HepG2 (cell line): ENCODE data around the gene MAP2K6. TPM values are rescaled to one million over a fixed set of nuclear protein-coding genes. Genes with fewer than 3 reads are reported as not detected.

ENCODE experiments used
- ARHGAP35 ChIP-seq: sonication (generic); formaldehyde crosslinking; IDR thresholded peaks from 2 replicates; pipeline ENCODE4 v1.9.0; 2022; ENCODE audit warnings: mild to moderate bottlenecking, inconsistent platforms, moderate library complexity, missing genetic modification reagents, borderline replicate concordance
- ARID2 ChIP-seq: sonication (generic); formaldehyde crosslinking; IDR thresholded peaks from 2 replicates; pipeline ENCODE4 v1.8.1; 2022; ENCODE audit warnings: mild to moderate bottlenecking, missing genetic modification reagents, borderline replicate concordance
- ERF ChIP-seq: IDR thresholded peaks from 2 replicates; pipeline ENCODE4 v1.6.1; 2018; ENCODE audit warnings: missing biosample characterization, missing genetic modification reagents
- ETV6 ChIP-seq: sonication (generic); formaldehyde crosslinking; conservative IDR thresholded peaks from 2 replicates; pipeline ENCODE4 v1.4.0; 2020; ENCODE audit warnings: missing genetic modification reagents
- MBNL3 ChIP-seq: fragments of 250-450 bp; sonication (Bioruptor Pico); conservative IDR thresholded peaks from 2 replicates; pipeline ENCODE4 v1.8.0; 2022; ENCODE audit warnings: mild to moderate bottlenecking, inconsistent platforms
- MEIS2 ChIP-seq: sonication (generic); formaldehyde crosslinking; IDR thresholded peaks from 2 replicates; pipeline ENCODE4 v1.9.0; 2021; ENCODE audit warnings: mild to moderate bottlenecking, missing genetic modification reagents
- SAP130 ChIP-seq: IDR thresholded peaks from 2 replicates; pipeline ENCODE4 v1.6.1; 2016; ENCODE audit warnings: low read depth
- YY1 ChIP-seq: IDR thresholded peaks from 2 replicates; pipeline ENCODE4 v1.6.1; 2011; ENCODE audit warnings: low read length, low read depth, moderate library complexity, mild to moderate bottlenecking; ENCODE audit not compliant: insufficient read depth, insufficient replicate concordance
- ZBTB46 ChIP-seq: sonication (generic); formaldehyde crosslinking; IDR thresholded peaks from 2 replicates; pipeline ENCODE4 v1.4.0; 2020; ENCODE audit warnings: mild to moderate bottlenecking, missing genetic modification reagents, borderline replicate concordance
- ZFP36 ChIP-seq: fragments of 150-350 bp; IDR thresholded peaks from 2 replicates; pipeline ENCODE4 v1.6.1; 2018; ENCODE audit warnings: borderline replicate concordance, low read length, low read depth; ENCODE audit not compliant: partially characterized antibody
- ZNF207 ChIP-seq: fragments of 450-650 bp; IDR thresholded peaks from 2 replicates; pipeline ENCODE4 v1.6.1; 2016; ENCODE audit warnings: antibody characterized with exemption, borderline replicate concordance
- ZNF549 ChIP-seq: sonication (generic); formaldehyde crosslinking; IDR thresholded peaks from 2 replicates; pipeline ENCODE4 v1.5.0; 2020; ENCODE audit warnings: missing genetic modification reagents
- ZNF570 ChIP-seq: sonication (generic); formaldehyde crosslinking; IDR thresholded peaks from 2 replicates; pipeline ENCODE4 v1.4.0; 2020; ENCODE audit warnings: mild to moderate bottlenecking, missing genetic modification reagents, borderline replicate concordance
- ZNF672 ChIP-seq: sonication (generic); formaldehyde crosslinking; IDR thresholded peaks from 2 replicates; pipeline ENCODE4 v1.8.1; 2022; ENCODE audit warnings: missing genetic modification reagents
- ZNF709 ChIP-seq: sonication (generic); formaldehyde crosslinking; IDR thresholded peaks from 2 replicates; pipeline ENCODE4 v1.5.0; 2020; ENCODE audit warnings: mild to moderate bottlenecking, missing genetic modification reagents
- ZNF761 ChIP-seq: sonication (generic); formaldehyde crosslinking; conservative IDR thresholded peaks from 2 replicates; pipeline ENCODE4 v1.4.0; 2020; ENCODE audit warnings: mild to moderate bottlenecking, missing genetic modification reagents
- polyA plus RNA-seq, 8 experiments: library from polyadenylated mRNA; depleted of rRNA in 3 of 8; stranded (reverse) in 7 of 8; unstranded in 1 of 8; fragments of >200 nt; fragmentation: Illumina TruSeq in 4 of 8; extraction: Trizol in 4 of 8; gene quantifications; 2 replicates each; pipeline versions ENCODE4 v1.2.1 to v1.2.3, GENCODE V29; 2011 to 2016; ENCODE audit warnings: low read depth in 4 of 8, missing spikeins in 1 of 8, mixed read lengths in 1 of 8; ENCODE audit not compliant: insufficient read depth in 1 of 8
- total RNA-seq, 5 experiments: library from RNA; depleted of rRNA; stranded (reverse); fragments of >200 nt; fragmentation: Illumina TruSeq; extraction: Trizol; gene quantifications; 2 replicates each; pipeline ENCODE4 v1.2.3, GENCODE V29; 2016; ENCODE audit warnings: low read depth in 1 of 5
- TF ChIP-seq, protein P1 (sequence below): sonication (generic); IDR thresholded peaks from 2 replicates; pipeline ENCODE4 v1.6.1; 2016; ENCODE audit warnings: low read depth, borderline replicate concordance
- TF ChIP-seq, protein P2 (sequence below): sonication (generic); formaldehyde crosslinking; IDR thresholded peaks from 2 replicates; pipeline ENCODE4 v1.5.0; 2020; ENCODE audit warnings: missing genetic modification reagents
- TF ChIP-seq, protein P3 (sequence below): sonication (generic); formaldehyde crosslinking; IDR thresholded peaks from 2 replicates; pipeline ENCODE4 v1.8.1; 2023; ENCODE audit warnings: missing genetic modification reagents, mild to moderate bottlenecking, borderline replicate concordance
- TF ChIP-seq, protein P4 (sequence below): sonication (generic); formaldehyde crosslinking; IDR thresholded peaks from 2 replicates; pipeline ENCODE4 v1.4.0; 2020; ENCODE audit warnings: mild to moderate bottlenecking, missing genetic modification reagents
- TF ChIP-seq, protein P5 (sequence below): sonication (generic); formaldehyde crosslinking; IDR thresholded peaks from 2 replicates; pipeline ENCODE4 v1.4.0; 2020; ENCODE audit warnings: mild to moderate bottlenecking, missing genetic modification reagents, borderline replicate concordance

The MAP2K6 gene
- total and polyA plus RNA-seq, 2 of the 13 experiments (the other 11 are each of a cell fraction or from before 2014, with no cell fraction given): 5.1 to 33.6 TPM

GRCh38 chr17:69477204-69477902 lies 62.9 kb downstream of the MAP2K6 start (continued):
- TF ChIP-seq, protein P1, sequence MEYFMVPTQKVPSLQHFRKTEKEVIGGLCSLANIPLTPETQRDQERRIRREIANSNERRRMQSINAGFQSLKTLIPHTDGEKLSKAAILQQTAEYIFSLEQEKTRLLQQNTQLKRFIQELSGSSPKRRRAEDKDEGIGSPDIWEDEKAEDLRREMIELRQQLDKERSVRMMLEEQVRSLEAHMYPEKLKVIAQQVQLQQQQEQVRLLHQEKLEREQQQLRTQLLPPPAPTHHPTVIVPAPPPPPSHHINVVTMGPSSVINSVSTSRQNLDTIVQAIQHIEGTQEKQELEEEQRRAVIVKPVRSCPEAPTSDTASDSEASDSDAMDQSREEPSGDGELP: no peak; the same call in 1 of the 2 replicates
- no peak for TF ChIP-seq ETV6
- no peak for TF ChIP-seq MEIS2 (CRISPR knock-in tag)
- TF ChIP-seq, protein P2, sequence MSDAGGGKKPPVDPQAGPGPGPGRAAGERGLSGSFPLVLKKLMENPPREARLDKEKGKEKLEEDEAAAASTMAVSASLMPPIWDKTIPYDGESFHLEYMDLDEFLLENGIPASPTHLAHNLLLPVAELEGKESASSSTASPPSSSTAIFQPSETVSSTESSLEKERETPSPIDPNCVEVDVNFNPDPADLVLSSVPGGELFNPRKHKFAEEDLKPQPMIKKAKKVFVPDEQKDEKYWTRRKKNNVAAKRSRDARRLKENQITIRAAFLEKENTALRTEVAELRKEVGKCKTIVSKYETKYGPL (CRISPR knock-in tag): peak; percentile 90; the same call in 1 of the 2 replicates
- TF ChIP-seq YY1: no peak
- no peak for TF ChIP-seq ZNF761
- TF ChIP-seq ZBTB46: no peak
- TF ChIP-seq ZNF549 (CRISPR knock-in tag): no peak
- no peak for TF ChIP-seq ZNF672 (CRISPR knock-in tag)
- no peak for TF ChIP-seq ZFP36
- TF ChIP-seq ZNF709 (CRISPR knock-in tag): peak; percentile 24; the same call in 1 of the 2 replicates
- TF ChIP-seq, protein P3, sequence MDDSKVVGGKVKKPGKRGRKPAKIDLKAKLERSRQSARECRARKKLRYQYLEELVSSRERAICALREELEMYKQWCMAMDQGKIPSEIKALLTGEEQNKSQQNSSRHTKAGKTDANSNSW: no peak
- no peak for TF ChIP-seq ZNF570 (CRISPR knock-in tag)
- no peak for TF ChIP-seq ZNF207
- TF ChIP-seq, protein P4, sequence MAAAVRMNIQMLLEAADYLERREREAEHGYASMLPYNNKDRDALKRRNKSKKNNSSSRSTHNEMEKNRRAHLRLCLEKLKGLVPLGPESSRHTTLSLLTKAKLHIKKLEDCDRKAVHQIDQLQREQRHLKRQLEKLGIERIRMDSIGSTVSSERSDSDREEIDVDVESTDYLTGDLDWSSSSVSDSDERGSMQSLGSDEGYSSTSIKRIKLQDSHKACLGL (CRISPR knock-in tag): no peak
- peak; percentile 44 for TF ChIP-seq SAP130 (CRISPR knock-in tag)
- no peak for TF ChIP-seq ARID2 (CRISPR knock-in tag)
- no peak for TF ChIP-seq ERF (CRISPR knock-in tag)
- TF ChIP-seq, protein P5, sequence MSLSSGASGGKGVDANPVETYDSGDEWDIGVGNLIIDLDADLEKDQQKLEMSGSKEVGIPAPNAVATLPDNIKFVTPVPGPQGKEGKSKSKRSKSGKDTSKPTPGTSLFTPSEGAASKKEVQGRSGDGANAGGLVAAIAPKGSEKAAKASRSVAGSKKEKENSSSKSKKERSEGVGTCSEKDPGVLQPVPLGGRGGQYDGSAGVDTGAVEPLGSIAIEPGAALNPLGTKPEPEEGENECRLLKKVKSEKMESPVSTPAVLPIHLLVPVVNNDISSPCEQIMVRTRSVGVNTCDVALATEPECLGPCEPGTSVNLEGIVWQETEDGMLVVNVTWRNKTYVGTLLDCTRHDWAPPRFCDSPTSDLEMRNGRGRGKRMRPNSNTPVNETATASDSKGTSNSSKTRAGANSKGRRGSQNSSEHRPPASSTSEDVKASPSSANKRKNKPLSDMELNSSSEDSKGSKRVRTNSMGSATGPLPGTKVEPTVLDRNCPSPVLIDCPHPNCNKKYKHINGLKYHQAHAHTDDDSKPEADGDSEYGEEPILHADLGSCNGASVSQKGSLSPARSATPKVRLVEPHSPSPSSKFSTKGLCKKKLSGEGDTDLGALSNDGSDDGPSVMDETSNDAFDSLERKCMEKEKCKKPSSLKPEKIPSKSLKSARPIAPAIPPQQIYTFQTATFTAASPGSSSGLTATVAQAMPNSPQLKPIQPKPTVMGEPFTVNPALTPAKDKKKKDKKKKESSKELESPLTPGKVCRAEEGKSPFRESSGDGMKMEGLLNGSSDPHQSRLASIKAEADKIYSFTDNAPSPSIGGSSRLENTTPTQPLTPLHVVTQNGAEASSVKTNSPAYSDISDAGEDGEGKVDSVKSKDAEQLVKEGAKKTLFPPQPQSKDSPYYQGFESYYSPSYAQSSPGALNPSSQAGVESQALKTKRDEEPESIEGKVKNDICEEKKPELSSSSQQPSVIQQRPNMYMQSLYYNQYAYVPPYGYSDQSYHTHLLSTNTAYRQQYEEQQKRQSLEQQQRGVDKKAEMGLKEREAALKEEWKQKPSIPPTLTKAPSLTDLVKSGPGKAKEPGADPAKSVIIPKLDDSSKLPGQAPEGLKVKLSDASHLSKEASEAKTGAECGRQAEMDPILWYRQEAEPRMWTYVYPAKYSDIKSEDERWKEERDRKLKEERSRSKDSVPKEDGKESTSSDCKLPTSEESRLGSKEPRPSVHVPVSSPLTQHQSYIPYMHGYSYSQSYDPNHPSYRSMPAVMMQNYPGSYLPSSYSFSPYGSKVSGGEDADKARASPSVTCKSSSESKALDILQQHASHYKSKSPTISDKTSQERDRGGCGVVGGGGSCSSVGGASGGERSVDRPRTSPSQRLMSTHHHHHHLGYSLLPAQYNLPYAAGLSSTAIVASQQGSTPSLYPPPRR (CRISPR knock-in tag): peak; percentile 52; the same call in 1 of the 2 replicates
- TF ChIP-seq ARHGAP35 (CRISPR knock-in tag): no peak
- TF ChIP-seq MBNL3 (CRISPR knock-in tag): no peak
